GM12801 (cell line): ENCODE measurements around the gene ERCC2.

Experiments used
- CTCF ChIP-seq: IDR thresholded peaks from one replicate; pipeline ENCODE4 v1.5.1; 2011; ENCODE audit warnings: control low read depth; ENCODE audit not compliant: insufficient read length; ENCODE audit errors: extremely low read depth

ERCC2 gene

GRCh38 chr19:45339629-45340028 lies 30.7 kb downstream of the ERCC2 start:
- no peak for TF ChIP-seq CTCF

GRCh38 chr19:45336696-45337251 lies 33.6 kb downstream of the ERCC2 start:
- no peak for TF ChIP-seq CTCF

- TF ChIP-seq CTCF = no peak
Measured at GRCh38 chr19:45333609-45334303, 36.6 kb downstream of the ERCC2 start.

- no peak for TF ChIP-seq CTCF
Measured at GRCh38 chr19:45331411-45331810, 39.0 kb downstream of the ERCC2 start.

GRCh38 chr19:45327404-45328143 lies 42.8 kb downstream of the ERCC2 start:
- no peak for TF ChIP-seq CTCF

- TF ChIP-seq CTCF = no peak
Measured at GRCh38 chr19:45324349-45324907, 45.9 kb downstream of the ERCC2 start.

GRCh38 chr19:45323671-45324081 lies 46.7 kb downstream of the ERCC2 start:
- TF ChIP-seq CTCF = no peak
